Aortic smooth muscle cell (primary cell): ENCODE measurements around the gene CBLIF. TPM values are rescaled to one million over a fixed set of nuclear protein-coding genes. Genes with fewer than 3 reads are reported as not detected.

Experiments used
- total RNA-seq: library from RNA; depleted of rRNA; stranded (reverse); fragments of >200 nt; gene quantifications from 2 replicates; pipeline ENCODE4 v1.2.3, GENCODE V29; 2014

The CBLIF gene
- not detected in 2 replicates for total RNA-seq

DNA sequence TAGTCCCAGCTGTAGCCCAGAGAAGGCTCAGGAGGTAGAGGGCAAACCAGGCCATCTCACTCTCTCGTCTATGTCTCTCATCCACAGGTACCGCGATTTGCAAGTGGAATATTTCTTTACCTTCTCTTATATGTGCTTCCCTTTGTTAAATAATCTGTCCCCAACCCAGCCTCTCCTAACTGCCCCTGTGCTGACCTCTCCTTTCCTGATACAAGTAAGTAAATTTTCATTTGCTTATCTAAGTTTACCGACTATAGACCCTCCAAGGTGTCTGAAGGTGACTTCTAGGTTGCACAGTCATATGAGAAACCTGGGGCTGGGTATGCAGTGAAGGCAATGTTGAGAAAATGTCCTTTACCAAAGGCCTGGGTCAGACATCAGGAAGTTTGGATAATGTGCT lies at the start of gene CBLIF:
TSS of gene CBLIF (minus strand) at position 101 of the 400 bp plus-strand sequence. CDS start at position 55, 46 bp downstream.

DNA sequence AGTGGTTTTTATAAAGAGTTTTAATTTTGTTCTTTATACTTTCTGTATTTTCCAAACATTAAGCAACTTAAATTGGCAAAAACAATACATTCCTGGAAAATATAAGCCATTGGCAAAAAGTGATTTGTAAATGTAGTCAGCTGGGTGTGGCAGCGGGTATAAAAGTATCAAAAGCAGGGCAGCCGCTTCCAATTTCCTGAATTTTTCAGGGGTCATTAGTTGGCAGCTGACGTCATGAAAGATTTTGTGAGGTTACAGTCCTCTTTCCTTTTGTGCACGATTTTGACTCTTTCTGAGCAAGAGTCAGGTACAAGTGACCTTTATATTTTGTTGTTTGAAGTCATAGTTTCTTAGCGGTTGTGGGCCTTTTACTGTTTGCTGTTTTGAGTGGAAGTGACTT lies 33.3 kb upstream of the CBLIF start, which contains the start of gene OOSP3:
TSS of gene OOSP3 (plus strand) at position 208 of the 400 bp plus-strand sequence. CDS start at position 235, 27 bp downstream.

DNA sequence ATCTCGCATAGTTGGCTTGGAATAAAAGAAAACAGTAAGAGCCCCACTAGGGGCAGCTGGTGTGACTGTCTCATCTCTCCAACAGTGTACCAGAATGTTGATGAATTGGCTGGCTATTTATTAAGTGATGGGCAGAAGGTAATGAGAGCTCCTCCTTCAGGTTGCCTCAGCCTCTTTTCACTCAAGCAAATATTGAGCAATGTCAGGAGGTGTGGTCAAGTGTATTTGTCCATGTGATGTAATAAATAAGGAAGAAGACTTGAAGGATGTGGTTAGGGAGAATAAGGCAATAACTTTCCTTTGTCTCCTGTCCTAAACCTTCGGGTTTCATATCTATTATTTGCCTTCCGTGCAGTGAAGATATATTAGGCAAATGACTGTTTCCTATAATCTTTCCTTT lies 21.1 kb upstream of the CBLIF start, which contains the start of gene TCN1:
TSS of gene TCN1 (minus strand) at position 91 of the 400 bp plus-strand sequence. CDS start at position 74, 17 bp downstream.

DNA sequence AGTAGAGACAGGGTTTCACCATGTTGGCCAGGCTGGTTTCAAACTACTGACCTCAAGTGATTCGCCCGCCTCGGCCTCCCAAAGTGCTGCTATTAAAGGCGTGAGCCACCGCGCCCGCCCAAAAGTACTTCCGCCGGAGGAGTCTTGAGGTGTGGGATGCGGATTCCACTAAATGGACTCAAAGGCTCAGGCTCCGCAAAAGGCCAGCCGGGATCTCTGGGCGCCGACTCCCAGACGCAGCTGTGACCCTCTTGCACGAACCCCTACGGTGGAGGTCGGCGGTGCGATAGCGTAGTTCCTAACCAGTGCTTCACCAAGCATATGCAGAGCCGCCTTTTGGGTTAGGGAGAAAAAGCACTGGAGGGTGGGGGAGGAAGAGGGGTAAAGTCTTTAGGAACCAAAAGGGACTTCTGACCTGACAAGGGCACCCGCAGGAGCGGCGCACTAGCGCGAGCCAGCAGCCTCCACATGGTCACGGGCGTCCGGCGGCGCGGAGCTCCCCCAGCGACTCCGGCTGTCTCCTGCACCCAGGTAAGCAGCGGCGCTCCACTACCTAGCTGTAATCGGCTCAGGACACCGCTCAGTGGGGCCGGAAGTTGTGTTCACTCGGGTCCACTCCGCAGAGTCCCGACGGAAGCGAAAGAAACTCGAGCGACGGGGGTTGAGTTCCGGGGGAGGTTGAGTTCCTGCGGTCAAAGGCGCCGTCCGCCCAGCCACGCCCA lies 34.9 kb downstream of the CBLIF start, which contains the start of gene MRPL16:
TSS of gene MRPL16 (minus strand) at position 590 of the 722 bp plus-strand sequence. CDS start at position 470, 120 bp downstream.

Other genes with a start within 250 kb of the CBLIF start
- gene OSBP, start 229.7 kb downstream of the CBLIF start, total RNA-seq: 35.0 and 40.8 TPM in 2 replicates
- 5.3 and 7.3 TPM in 2 replicates for gene PATL1, start 176.5 kb downstream of the CBLIF start, total RNA-seq
- not detected in 2 replicates for gene OR10V1, start 131.7 kb downstream of the CBLIF start, total RNA-seq
- 16.5 and 25.9 TPM in 2 replicates for gene STX3, start 90.1 kb downstream of the CBLIF start, total RNA-seq
- 30.5 and 35.4 TPM in 2 replicates for gene MRPL16, start 34.7 kb downstream of the CBLIF start, total RNA-seq
- gene TCN1, start 21.0 kb upstream of the CBLIF start, total RNA-seq: under 0.01 TPM in 1 of 2 replicates, not detected in the other
- not detected in 2 replicates for gene OOSP3, start 33.3 kb upstream of the CBLIF start, total RNA-seq
- not detected in 2 replicates for gene OOSP1, start 92.9 kb upstream of the CBLIF start, total RNA-seq
- gene OOSP4A, start 118.5 kb upstream of the CBLIF start, total RNA-seq: not detected in 2 replicates
- not detected in 2 replicates for gene OOSP4B, start 171.7 kb upstream of the CBLIF start, total RNA-seq
- gene OOSP2, start 194.9 kb upstream of the CBLIF start, total RNA-seq: not detected in 2 replicates
- gene MS4A3, start 211.2 kb upstream of the CBLIF start, total RNA-seq: not detected in 2 replicates
- gene MS4A2, start 243.2 kb upstream of the CBLIF start, total RNA-seq: not detected in 2 replicates